Kidney tubule cell (primary cell): ENCODE data around the gene TRIP12.
"Not testable (repeated sequence)": the region's sequence is repeated elsewhere in the genome, so short reads cannot be mapped to it uniquely, and the experiment has no call there.

Experiments
- DNase-seq: peaks from one replicate; pipeline ENCODE4 v3.0.0-alpha.2; 2018; ENCODE audit warnings: low spot score

The TRIP12 gene

GRCh38 chr2:229920011-229920641, 1.7 kb downstream of the TRIP12 start:
- peak; percentile 15 for DNase-seq

- no peak for DNase-seq
Measured at GRCh38 chr2:229917793-229918192, 4.0 kb downstream of the TRIP12 start.

GRCh38 chr2:229914171-229914570, 7.6 kb downstream of the TRIP12 start:
- no peak for DNase-seq

- DNase-seq = no peak
Measured at GRCh38 chr2:229910832-229911412, 10.9 kb downstream of the TRIP12 start.

- no peak for DNase-seq
Measured at GRCh38 chr2:229910147-229910831, 11.5 kb downstream of the TRIP12 start.

GRCh38 chr2:229909090-229909489, 12.7 kb downstream of the TRIP12 start:
- DNase-seq = no peak

- DNase-seq = no peak
Measured at GRCh38 chr2:229905601-229906000, 16.2 kb downstream of the TRIP12 start.

GRCh38 chr2:229903037-229903436, 18.8 kb downstream of the TRIP12 start:
- DNase-seq = no peak

- peak; percentile 71 for DNase-seq
Measured at GRCh38 chr2:229901819-229902218, 20.0 kb downstream of the TRIP12 start.

- DNase-seq = not testable (repeated sequence)
Measured at GRCh38 chr2:229900514-229900913, 21.3 kb downstream of the TRIP12 start.

- DNase-seq = no peak
Measured at GRCh38 chr2:229900012-229900411, 21.8 kb downstream of the TRIP12 start.

- DNase-seq = no peak
Measured at GRCh38 chr2:229899604-229900003, 22.2 kb downstream of the TRIP12 start.

GRCh38 chr2:229896857-229897256, 25.0 kb downstream of the TRIP12 start:
- DNase-seq = no peak

GRCh38 chr2:229889023-229889422, 32.8 kb downstream of the TRIP12 start:
- DNase-seq = no peak

GRCh38 chr2:229888031-229888430, 33.8 kb downstream of the TRIP12 start:
- no peak for DNase-seq

- no peak for DNase-seq
Measured at GRCh38 chr2:229887441-229887840, 34.4 kb downstream of the TRIP12 start.

- no peak for DNase-seq
Measured at GRCh38 chr2:229884775-229885699, 36.8 kb downstream of the TRIP12 start.

GRCh38 chr2:229882583-229882982, 39.2 kb downstream of the TRIP12 start:
- DNase-seq = no peak

GRCh38 chr2:229880892-229881586, 40.8 kb downstream of the TRIP12 start:
- no peak for DNase-seq

GRCh38 chr2:229879191-229879950, 42.4 kb downstream of the TRIP12 start:
- no peak for DNase-seq

GRCh38 chr2:229875549-229875948, 46.3 kb downstream of the TRIP12 start:
- no peak for DNase-seq
